CD14-positive monocyte (primary cell): ENCODE measurements around the gene FST. TPM values are rescaled to one million over a fixed set of nuclear protein-coding genes. Genes with fewer than 3 reads are reported as not detected.

ENCODE experiments used
- DNase-seq, 3 donors: peaks; one replicate each; pipeline ENCODE4 v3.0.0-alpha.2; 2011 to 2022
- H2AFZ ChIP-seq: 2 replicates; pipeline ENCODE4 v1.6.0; 2012; ENCODE audit warnings: mild to moderate bottlenecking, low read depth, low read length, inconsistent platforms; ENCODE audit not compliant: insufficient read depth, poor library complexity, severe bottlenecking
- H3K27ac ChIP-seq, 2 donors: 1 replicate in 1 of 2; 2 replicates in 1 of 2; pipeline ENCODE4 v1.5.1; 2012 to 2013; ENCODE audit warnings: low read length in 2 of 2, control low read depth in 1 of 2, inconsistent platforms in 1 of 2, low read depth in 1 of 2, mild to moderate bottlenecking in 1 of 2
- H3K27me3 ChIP-seq, 2 donors: one replicate each; pipeline versions ENCODE4 v1.6.0 to v1.6.1; 2011 to 2013; ENCODE audit warnings: low read length in 2 of 2; ENCODE audit not compliant: control insufficient read depth in 2 of 2, insufficient read depth in 2 of 2
- H3K36me3 ChIP-seq, 2 donors: replicated peaks in 1 of 2; 1 replicate in 1 of 2; 2 replicates in 1 of 2; pipeline versions ENCODE4 v1.5.1 to v1.6.1; 2012 to 2013; ENCODE audit warnings: low read length in 2 of 2, control low read depth in 1 of 2, inconsistent platforms in 1 of 2, mild to moderate bottlenecking in 1 of 2; ENCODE audit not compliant: insufficient read depth in 2 of 2, control insufficient read depth in 1 of 2
- H3K4me1 ChIP-seq, 2 donors: 1 replicate in 1 of 2; 2 replicates in 1 of 2; pipeline versions ENCODE4 v1.5.1 to v1.6.1; 2012 to 2013; ENCODE audit warnings: low read length in 2 of 2, control low read depth in 1 of 2, inconsistent platforms in 1 of 2, mild to moderate bottlenecking in 1 of 2, moderate library complexity in 1 of 2; ENCODE audit not compliant: insufficient read depth in 2 of 2, control insufficient read depth in 1 of 2
- H3K4me2 ChIP-seq: replicated peaks from 2 replicates; pipeline ENCODE3; 2012; ENCODE audit warnings: low read length, moderate library complexity, mild to moderate bottlenecking; ENCODE audit not compliant: poor library complexity, severe bottlenecking; ENCODE audit errors: extremely low read depth
- H3K4me3 ChIP-seq, 3 experiments: fragments of 200-600 bp in 1 of 3; sonication (generic) in 1 of 3; replicated peaks in 1 of 3; 1 replicate in 2 of 3; 2 replicates in 1 of 3; pipeline ENCODE4 v1.5.1; 2011 to 2013; ENCODE audit warnings: low read length in 3 of 3, mild to moderate bottlenecking in 3 of 3, control low read depth in 2 of 3, low read depth in 2 of 3, inconsistent platforms in 1 of 3, moderate library complexity in 1 of 3
- H3K79me2 ChIP-seq: 2 replicates; pipeline ENCODE4 v1.6.0; 2012; ENCODE audit warnings: mild to moderate bottlenecking, control low read depth, inconsistent platforms, low read length, moderate library complexity; ENCODE audit not compliant: insufficient read depth
- H3K9ac ChIP-seq: 2 replicates; pipeline ENCODE4 v1.6.0; 2017; ENCODE audit warnings: low read length, mild to moderate bottlenecking; ENCODE audit not compliant: insufficient read depth, poor library complexity, severe bottlenecking
- H3K9me3 ChIP-seq, 2 donors: replicated peaks in 1 of 2; 1 replicate in 1 of 2; 2 replicates in 1 of 2; pipeline versions ENCODE4 v1.5.1 to v1.6.1; 2012 to 2013; ENCODE audit warnings: low read length in 2 of 2, control low read depth in 1 of 2; ENCODE audit not compliant: control insufficient read depth in 1 of 2, insufficient read depth in 1 of 2
- H4K20me1 ChIP-seq: 2 replicates; pipeline ENCODE4 v1.6.0; 2012; ENCODE audit warnings: mild to moderate bottlenecking, low read length, control low read depth, moderate library complexity; ENCODE audit not compliant: insufficient read depth
- H3K27ac Mint-ChIP-seq, 7 donors: one replicate each; pipeline ENCODE4 v1.8.0; 2020; ENCODE audit warnings: mild to moderate bottlenecking in 7 of 7, mixed read lengths in 7 of 7, moderate library complexity in 6 of 7, inconsistent platforms in 2 of 7
- H3K27me3 Mint-ChIP-seq, 3 donors: one replicate each; pipeline ENCODE4 v1.8.0; 2021 to 2022; ENCODE audit warnings: low read depth in 3 of 3, mild to moderate bottlenecking in 3 of 3, mixed read lengths in 3 of 3, moderate library complexity in 3 of 3, inconsistent platforms in 1 of 3
- H3K36me3 Mint-ChIP-seq, 2 donors: one replicate each; pipeline ENCODE4 v1.8.0; 2020; ENCODE audit warnings: mixed read lengths in 2 of 2, inconsistent platforms in 1 of 2, mild to moderate bottlenecking in 1 of 2
- H3K4me1 Mint-ChIP-seq: one replicate; pipeline ENCODE4 v1.8.0; 2020; ENCODE audit warnings: mild to moderate bottlenecking, mixed read lengths
- H3K4me3 Mint-ChIP-seq, 2 donors: one replicate each; pipeline ENCODE4 v1.8.0; 2020; ENCODE audit warnings: mild to moderate bottlenecking in 2 of 2, mixed read lengths in 2 of 2, moderate library complexity in 1 of 2
- H3K9me3 Mint-ChIP-seq, 7 donors: one replicate each; pipeline ENCODE4 v1.8.0; 2020 to 2022; ENCODE audit warnings: mixed read lengths in 7 of 7, mild to moderate bottlenecking in 6 of 7, moderate library complexity in 6 of 7, inconsistent platforms in 2 of 7
- CTCF ChIP-seq: fragments of 200-600 bp; IDR thresholded peaks from one replicate; pipeline ENCODE4 v1.8.0; 2022; ENCODE audit warnings: antibody characterized with exemption, mild to moderate bottlenecking
- WGBS: methylation state at CpG from one replicate; pipeline ENCODE4 v1.1.5; 2013; ENCODE audit warnings: missing lambda C conversion rate; ENCODE audit not compliant: insufficient coverage; 5-methylcytosine and 5-hydroxymethylcytosine counted together
- intact Hi-C, 2 donors: fragments of 100-400 bp; cut with micrococcal nuclease; formaldehyde crosslinking; loops; one replicate each; pipeline versions ENCODE4 v1.15.0 to v1.15.1; 2023
- polyA plus RNA-seq, 3 donors: library from polyadenylated mRNA; depleted of rRNA in 1 of 3; unstranded in 2 of 3; stranded (reverse) in 1 of 3; fragments of 300-500 nt in 2 of 3; fragments of >200 nt in 1 of 3; fragmentation: Illumina TruSeq in 2 of 3; gene quantifications; 1 replicate in 2 of 3; 2 replicates in 1 of 3; pipeline ENCODE4 v1.2.3, GENCODE V29; 2012 to 2021

FST gene
- polyA plus RNA-seq, 3 donors: 0.23 TPM; not detected in 2

DNA sequence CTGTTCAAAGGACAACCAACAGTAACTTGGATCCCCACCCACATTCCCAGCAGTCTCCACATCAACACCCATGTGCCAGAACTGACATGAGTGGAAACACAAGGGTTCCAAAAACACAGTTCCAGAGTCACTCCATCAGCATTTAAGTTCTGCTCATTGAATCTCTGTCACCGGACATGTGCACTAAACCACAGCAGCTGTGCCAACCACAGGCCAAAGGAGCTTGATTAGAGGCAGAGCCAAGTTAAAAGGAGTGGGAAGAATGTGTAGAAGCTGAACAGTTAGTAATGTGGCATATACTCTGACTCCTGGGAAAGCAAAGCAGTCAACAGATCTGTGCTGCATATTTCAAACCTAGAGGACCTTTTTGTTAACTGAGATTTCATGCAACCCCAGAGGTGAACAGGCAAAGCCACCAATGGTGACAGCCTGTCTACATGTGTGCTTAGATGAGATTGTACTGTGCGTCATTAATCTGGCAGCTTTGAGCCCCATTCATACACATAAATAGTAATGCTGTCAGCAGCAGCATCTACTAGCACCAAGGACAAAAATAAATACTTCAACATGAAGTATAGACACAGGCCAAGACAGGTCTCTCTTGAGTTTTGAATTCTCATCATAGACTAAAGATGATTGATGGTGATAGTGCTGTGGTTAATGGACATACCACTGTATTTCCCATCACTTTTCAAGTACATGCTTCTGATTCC is 16.4 kb upstream of the FST start:
- WGBS: 100% methylated on average over 1 of the region's 2 CpGs
- TF ChIP-seq CTCF: no peak
- Mint-ChIP-seq H3K4me3 (peak overlapping the region in 1 of 2 donors; percentile 66), H3K36me3 (no peaks in the 10 kb centered on the region), H3K4me1 (peaks cover 16% of the 10 kb centered on the region), H3K27ac (no peak overlapping the region), H3K9me3 (peaks cover 0 to 6% (median 1%) of the 10 kb centered on the region in 7 donors), H3K27me3 (peaks cover 1 to 7% (median 6%) of the 10 kb centered on the region in 3 donors)
- no peak overlapping the region for H3K27ac ChIP-seq
- H3K9ac ChIP-seq: no peak overlapping the region
- no peak for DNase-seq
- intact Hi-C loops: no loop called here
- H3K4me1 ChIP-seq: peaks cover 8 to 12% of the 10 kb centered on the region in 2 donors
- H2AFZ ChIP-seq: no peak overlapping the region
- no peaks in the 10 kb centered on the region for H3K36me3 ChIP-seq
- H3K9me3 ChIP-seq: no peaks in the 10 kb centered on the region
- peaks cover 0 to 3% of the 10 kb centered on the region in 2 donors for H3K27me3 ChIP-seq
- no peaks in the 10 kb centered on the region for H4K20me1 ChIP-seq
- no peaks in the 10 kb centered on the region for H3K79me2 ChIP-seq
- H3K4me2 ChIP-seq: no peak overlapping the region
- H3K4me3 ChIP-seq: no peak overlapping the region

DNA sequence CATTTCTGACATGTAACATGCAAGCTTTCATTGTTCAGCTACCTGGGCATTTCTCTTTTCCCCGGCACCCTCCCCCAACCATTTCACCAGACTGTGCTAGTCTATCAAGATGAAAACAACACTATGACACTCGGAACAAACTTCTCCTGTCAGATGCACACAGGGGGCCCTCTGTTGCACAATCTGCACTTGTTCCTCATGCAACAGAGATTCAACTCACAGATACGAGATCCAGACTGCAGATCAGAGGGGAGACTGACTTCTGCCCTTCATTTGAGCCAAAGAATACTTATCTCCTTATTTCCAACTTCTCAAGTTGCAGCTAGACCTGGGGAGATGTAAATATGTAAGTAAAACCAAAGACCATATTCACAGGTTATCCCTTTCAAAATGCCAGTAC is 15.7 kb upstream of the FST start:
- Mint-ChIP-seq H3K36me3 (no peaks in the 10 kb centered on the region), H3K27me3 (peaks cover 1 to 7% (median 6%) of the 10 kb centered on the region in 3 donors), H3K27ac (no peak overlapping the region), H3K9me3 (peaks cover 0 to 2% (median 0%) of the 10 kb centered on the region in 7 donors), H3K4me1 (peaks cover 16% of the 10 kb centered on the region), H3K4me3 (peak overlapping the region in 1 of 2 donors; percentile 66)
- Histone ChIP-seq H2AFZ (peak overlapping the region; percentile 56), H3K4me1 (peaks cover 8 to 12% of the 10 kb centered on the region in 2 donors), H3K36me3 (no peaks in the 10 kb centered on the region), H4K20me1 (no peaks in the 10 kb centered on the region), H3K27me3 (peaks cover 0 to 3% of the 10 kb centered on the region in 2 donors), H3K4me2 (no peak overlapping the region), H3K9me3 (no peaks in the 10 kb centered on the region), H3K4me3 (no peak overlapping the region), H3K27ac (no peak overlapping the region), H3K9ac (no peak overlapping the region), H3K79me2 (no peaks in the 10 kb centered on the region)
- intact Hi-C loops: no loop called here
- TF ChIP-seq CTCF: no peak
- WGBS: 16% methylated on average over 2 of the region's 3 CpGs
- DNase-seq: no peak
